Glutamatergic neuron (in vitro differentiated cells): ENCODE results near the gene PCNA. TPM values are rescaled to one million over a fixed set of nuclear protein-coding genes. Genes with fewer than 3 reads are reported as not detected.

ENCODE experiments used
- DNase-seq: peaks from one replicate; pipeline ENCODE4 v3.0.0; 2022
- H3K27ac Mint-ChIP-seq: one replicate; pipeline ENCODE4 v1.8.0; 2020; ENCODE audit warnings: mild to moderate bottlenecking, mixed read lengths, inconsistent platforms; ENCODE audit not compliant: unreplicated experiment
- H3K27me3 Mint-ChIP-seq: one replicate; pipeline ENCODE4 v1.8.0; 2020; ENCODE audit warnings: mild to moderate bottlenecking, moderate library complexity, mixed read lengths, inconsistent platforms; ENCODE audit not compliant: unreplicated experiment
- H3K36me3 Mint-ChIP-seq: one replicate; pipeline ENCODE4 v1.8.0; 2020; ENCODE audit warnings: mild to moderate bottlenecking, mixed read lengths, inconsistent platforms; ENCODE audit not compliant: unreplicated experiment
- H3K4me1 Mint-ChIP-seq: one replicate; pipeline ENCODE4 v1.8.0; 2020; ENCODE audit warnings: mild to moderate bottlenecking, low read depth, mixed read lengths, inconsistent platforms; ENCODE audit not compliant: unreplicated experiment
- H3K4me3 Mint-ChIP-seq: one replicate; pipeline ENCODE4 v1.8.0; 2020; ENCODE audit warnings: mild to moderate bottlenecking, mixed read lengths, inconsistent platforms; ENCODE audit not compliant: unreplicated experiment
- H3K9me3 Mint-ChIP-seq: one replicate; pipeline ENCODE4 v1.8.0; 2020; ENCODE audit warnings: mild to moderate bottlenecking, moderate library complexity, mixed read lengths, inconsistent platforms; ENCODE audit not compliant: unreplicated experiment
- CTCF ChIP-seq: fragments of 200-600 bp; sonication (generic); IDR thresholded peaks from one replicate; pipeline ENCODE4 v1.5.0; 2021; ENCODE audit not compliant: partially characterized antibody, unreplicated experiment
- total RNA-seq: library from RNA; stranded (reverse); fragmentation: NEBNext Ultra II Directional; extraction: Animal tissue kit (Norgen Biotek cat#: 25700); gene quantifications from one replicate; pipeline ENCODE4 v1.2.1, GENCODE V29; 2021; ENCODE audit not compliant: unreplicated experiment

Gene PCNA
- total RNA-seq, 1 donor from 2014 or later: 43.3 TPM

- Mint-ChIP-seq H3K4me1 (peaks cover 11% of the 10 kb centered on the region), H3K36me3 (no peaks in the 10 kb centered on the region), H3K27me3 (peaks cover 5% of the 10 kb centered on the region), H3K27ac (peak within 1 kb of the TSS; percentile 98), H3K9me3 (peaks cover 11% of the 10 kb centered on the region), H3K4me3 (peak within 1 kb of the TSS; percentile 99)
- peak; percentile 100 for DNase-seq
- peak; percentile 40 for TF ChIP-seq CTCF
Observed at GRCh38 chr20:5126512-5127203, 6.9 kb upstream of the PCNA start, which contains the start of gene CDS2. Gene CDS2, plus strand, starts transcription at chr20:5127008. Its CDS starts 85 bp downstream, at chr20:5127093.

- no peak overlapping the region for H3K27ac Mint-ChIP-seq
- H3K36me3 Mint-ChIP-seq: no peaks in the 10 kb centered on the region
- peaks cover 8% of the 10 kb centered on the region for H3K4me1 Mint-ChIP-seq
- TF ChIP-seq CTCF: no peak
- DNase-seq: no peak
- H3K4me3 Mint-ChIP-seq: no peak overlapping the region
- H3K9me3 Mint-ChIP-seq: peaks cover 19% of the 10 kb centered on the region
- peaks cover 7% of the 10 kb centered on the region for H3K27me3 Mint-ChIP-seq
Observed at GRCh38 chr20:5122873-5123260, 3.1 kb upstream of the PCNA start.

GRCh38 chr20:5120185-5120476 is 373 bp upstream of the PCNA start:
- Mint-ChIP-seq H3K27ac (peak overlapping the region; percentile 85), H3K4me3 (peak overlapping the region; percentile 94), H3K9me3 (peaks cover 10% of the 10 kb centered on the region), H3K27me3 (peaks cover 1% of the 10 kb centered on the region), H3K4me1 (peaks cover 9% of the 10 kb centered on the region), H3K36me3 (no peaks in the 10 kb centered on the region)
- no peak for TF ChIP-seq CTCF
- no peak for DNase-seq

GRCh38 chr20:5119143-5119434 is 669 bp downstream of the PCNA start:
- peaks cover 9% of the 10 kb centered on the region for H3K4me1 Mint-ChIP-seq
- TF ChIP-seq CTCF: no peak
- H3K27ac Mint-ChIP-seq: peak overlapping the region; percentile 33
- no peak for DNase-seq
- H3K36me3 Mint-ChIP-seq: no peaks in the 10 kb centered on the region
- peaks cover 1% of the 10 kb centered on the region for H3K27me3 Mint-ChIP-seq
- H3K4me3 Mint-ChIP-seq: peak overlapping the region; percentile 94
- H3K9me3 Mint-ChIP-seq: peaks cover 10% of the 10 kb centered on the region

GRCh38 chr20:5118220-5119142 is 1.3 kb downstream of the PCNA start:
- peak overlapping the region; percentile 94 for H3K4me3 Mint-ChIP-seq
- H3K9me3 Mint-ChIP-seq: peaks cover 10% of the 10 kb centered on the region
- H3K27me3 Mint-ChIP-seq: peaks cover 1% of the 10 kb centered on the region
- peaks cover 9% of the 10 kb centered on the region for H3K4me1 Mint-ChIP-seq
- no peak for TF ChIP-seq CTCF
- DNase-seq: no peak
- no peaks in the 10 kb centered on the region for H3K36me3 Mint-ChIP-seq
- peak overlapping the region; percentile 33 for H3K27ac Mint-ChIP-seq
